22Rv1 (cell line): ENCODE data around the gene DNMT3B.

Experiments used
- H3K27ac ChIP-seq: fragments of 450-650 bp; 2 replicates; pipeline ENCODE4 v1.5.1; 2017
- ZFX ChIP-seq: fragments of 450-650 bp; IDR thresholded peaks from 2 replicates; pipeline ENCODE4 v1.6.1; 2017; ENCODE audit warnings: antibody characterized with exemption, borderline replicate concordance
- TF ChIP-seq, protein P1 (sequence below): fragments of 450-650 bp; IDR thresholded peaks from 2 replicates; pipeline ENCODE4 v1.5.1; 2017; ENCODE audit warnings: mild to moderate bottlenecking

Gene DNMT3B

DNA sequence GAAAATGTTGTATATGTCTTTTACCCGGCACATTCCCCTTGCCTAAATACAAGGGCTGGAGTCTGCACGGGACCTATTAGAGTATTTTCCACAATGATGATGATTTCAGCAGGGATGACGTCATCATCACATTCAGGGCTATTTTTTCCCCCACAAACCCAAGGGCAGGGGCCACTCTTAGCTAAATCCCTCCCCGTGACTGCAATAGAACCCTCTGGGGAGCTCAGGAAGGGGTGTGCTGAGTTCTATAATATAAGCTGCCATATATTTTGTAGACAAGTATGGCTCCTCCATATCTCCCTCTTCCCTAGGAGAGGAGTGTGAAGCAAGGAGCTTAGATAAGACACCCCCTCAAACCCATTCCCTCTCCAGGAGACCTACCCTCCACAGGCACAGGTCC, 46.3 kb downstream of the DNMT3B start:
- H3K27ac ChIP-seq = no peak overlapping the region
- TF ChIP-seq ZFX = no peak
- TF ChIP-seq, protein P1, sequence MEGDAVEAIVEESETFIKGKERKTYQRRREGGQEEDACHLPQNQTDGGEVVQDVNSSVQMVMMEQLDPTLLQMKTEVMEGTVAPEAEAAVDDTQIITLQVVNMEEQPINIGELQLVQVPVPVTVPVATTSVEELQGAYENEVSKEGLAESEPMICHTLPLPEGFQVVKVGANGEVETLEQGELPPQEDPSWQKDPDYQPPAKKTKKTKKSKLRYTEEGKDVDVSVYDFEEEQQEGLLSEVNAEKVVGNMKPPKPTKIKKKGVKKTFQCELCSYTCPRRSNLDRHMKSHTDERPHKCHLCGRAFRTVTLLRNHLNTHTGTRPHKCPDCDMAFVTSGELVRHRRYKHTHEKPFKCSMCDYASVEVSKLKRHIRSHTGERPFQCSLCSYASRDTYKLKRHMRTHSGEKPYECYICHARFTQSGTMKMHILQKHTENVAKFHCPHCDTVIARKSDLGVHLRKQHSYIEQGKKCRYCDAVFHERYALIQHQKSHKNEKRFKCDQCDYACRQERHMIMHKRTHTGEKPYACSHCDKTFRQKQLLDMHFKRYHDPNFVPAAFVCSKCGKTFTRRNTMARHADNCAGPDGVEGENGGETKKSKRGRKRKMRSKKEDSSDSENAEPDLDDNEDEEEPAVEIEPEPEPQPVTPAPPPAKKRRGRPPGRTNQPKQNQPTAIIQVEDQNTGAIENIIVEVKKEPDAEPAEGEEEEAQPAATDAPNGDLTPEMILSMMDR = no peak

DNA sequence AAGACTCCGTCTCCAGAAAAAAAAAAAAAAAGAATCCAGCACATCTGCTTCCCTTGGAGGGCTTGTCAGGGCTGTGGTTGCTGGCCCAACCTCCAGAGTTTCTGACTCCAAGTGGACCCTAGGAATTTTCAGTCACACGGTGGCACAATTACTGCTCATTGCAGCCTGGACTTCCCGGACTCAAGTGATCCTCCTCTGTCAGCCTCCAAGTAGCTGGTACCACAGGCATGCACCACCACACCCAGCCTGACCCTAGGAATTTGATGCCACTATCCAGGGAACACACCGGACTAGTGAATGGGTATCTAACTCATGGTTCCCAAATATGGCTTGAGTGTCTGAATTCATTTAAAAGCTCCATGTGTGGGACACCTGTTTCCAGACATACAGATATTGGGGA, 47.7 kb downstream of the DNMT3B start:
- H3K27ac ChIP-seq = no peak overlapping the region
- TF ChIP-seq, protein P1 = no peak
- no peak for TF ChIP-seq ZFX

DNA sequence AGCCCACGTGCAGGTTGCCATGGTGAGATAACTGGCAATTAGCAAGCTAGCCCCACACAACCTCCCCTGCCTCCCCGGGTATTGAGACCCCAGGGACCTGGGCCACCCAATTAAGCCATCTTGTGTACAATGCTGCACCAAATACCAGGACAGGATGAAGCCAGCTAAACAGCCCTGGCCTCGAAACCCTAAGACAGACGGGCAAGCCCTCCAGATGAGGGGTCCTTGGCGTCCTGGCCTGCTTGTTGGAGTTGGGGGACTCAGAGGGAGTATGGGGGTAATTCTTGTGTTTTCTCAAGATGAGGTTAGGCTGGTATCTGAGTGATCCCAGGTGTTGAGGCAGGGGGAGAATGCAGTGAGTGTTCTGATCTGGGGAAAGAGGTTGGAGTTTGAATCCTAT, 48.8 kb downstream of the DNMT3B start:
- no peak for TF ChIP-seq ZFX
- TF ChIP-seq, protein P1 = no peak
- no peak overlapping the region for H3K27ac ChIP-seq

DNA sequence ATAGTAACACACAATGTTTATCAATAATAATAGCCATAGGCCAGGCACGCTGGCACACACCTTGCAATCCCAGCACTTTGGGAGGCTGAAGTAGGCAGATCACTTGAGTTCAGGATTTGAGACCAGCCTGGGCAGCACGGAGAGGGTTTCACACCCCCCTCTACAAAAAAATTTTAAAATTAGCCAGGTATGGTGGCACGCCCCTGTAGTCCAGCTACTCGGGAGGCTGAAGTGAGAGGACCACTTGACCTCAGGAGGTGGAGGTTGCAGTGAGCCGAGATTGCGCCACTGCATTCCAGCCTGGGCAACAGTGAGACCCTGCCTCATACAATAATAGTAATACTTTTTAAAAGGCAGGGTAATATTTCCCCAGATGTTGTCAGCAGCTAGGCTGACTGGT, 49.7 kb downstream of the DNMT3B start:
- H3K27ac ChIP-seq = no peak overlapping the region
- TF ChIP-seq, protein P1 = no peak
- TF ChIP-seq ZFX = no peak

DNA sequence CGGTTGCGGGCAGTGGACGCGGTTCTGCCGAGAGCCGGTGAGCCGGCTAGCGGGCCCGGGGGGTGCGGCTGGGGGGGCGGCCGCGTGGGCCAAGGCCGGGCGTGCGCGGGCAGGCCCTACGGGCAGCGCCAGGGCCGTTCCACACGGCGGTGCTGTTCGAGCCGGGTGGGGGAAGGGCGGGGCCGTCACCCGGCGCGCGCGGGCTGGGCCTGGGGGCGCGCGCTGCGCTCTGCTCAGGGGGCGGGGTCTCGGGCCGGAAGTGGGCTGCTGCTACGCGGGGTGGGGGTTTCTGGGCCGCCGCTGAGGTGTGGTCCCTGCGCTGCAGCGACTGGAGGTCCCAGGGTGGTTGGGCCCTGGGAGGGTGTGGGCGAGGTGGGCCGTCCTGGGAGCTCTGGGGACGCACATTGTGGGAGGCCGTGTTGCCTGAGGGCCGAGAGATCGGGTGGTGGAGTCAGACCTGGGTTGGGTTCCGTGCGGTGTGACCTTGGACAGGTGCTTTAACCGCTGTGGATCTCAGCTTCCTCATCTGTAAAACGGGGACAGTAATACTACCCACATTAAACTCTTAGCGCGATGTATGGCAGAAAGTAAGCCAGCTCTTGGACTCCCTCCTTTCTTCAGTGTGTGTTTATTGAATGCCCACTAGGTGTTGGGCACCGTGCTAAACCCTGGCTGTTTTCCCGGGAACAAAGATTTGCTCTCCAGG, 58.0 kb downstream of the DNMT3B start:
- TF ChIP-seq, protein P1 = peak; percentile 10; the same call in 1 of the 2 replicates
- TF ChIP-seq ZFX = no peak
- peak overlapping the region; percentile 80 for H3K27ac ChIP-seq

DNA sequence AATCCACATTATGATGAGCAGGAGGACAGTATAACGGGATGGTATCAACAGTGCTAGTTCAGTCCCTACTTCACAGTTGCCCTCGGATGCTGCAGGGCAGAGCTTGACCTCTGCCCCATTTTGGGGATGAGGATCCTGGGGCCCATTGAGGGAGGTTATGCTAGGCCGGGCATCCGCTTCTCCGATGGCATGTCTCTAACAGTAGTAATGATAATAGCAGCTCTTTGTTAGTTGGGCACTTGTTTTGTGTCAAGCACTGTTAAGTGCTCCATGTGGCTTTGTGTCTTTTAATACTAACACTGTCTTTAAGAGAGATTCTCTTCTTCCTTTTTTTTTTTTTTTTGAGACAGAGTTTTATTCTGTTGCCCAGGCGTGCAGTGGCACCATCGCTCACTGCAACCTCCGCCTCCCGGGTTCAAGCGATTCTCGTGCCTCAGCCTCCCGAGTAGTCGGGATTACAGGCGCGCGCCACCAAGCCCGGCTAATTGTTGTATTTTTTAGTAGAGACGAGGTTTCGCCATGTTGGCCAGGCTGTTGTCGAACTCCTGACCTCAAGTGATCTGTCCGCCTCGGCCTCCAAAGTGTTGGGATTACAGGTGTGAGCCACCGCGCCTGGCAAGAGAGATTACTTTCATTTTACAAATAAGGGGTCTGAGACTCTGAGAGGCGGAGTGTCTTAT, 58.7 kb downstream of the DNMT3B start:
- no peak for TF ChIP-seq ZFX
- TF ChIP-seq, protein P1 = no peak
- H3K27ac ChIP-seq = peak overlapping the region; percentile 80

DNA sequence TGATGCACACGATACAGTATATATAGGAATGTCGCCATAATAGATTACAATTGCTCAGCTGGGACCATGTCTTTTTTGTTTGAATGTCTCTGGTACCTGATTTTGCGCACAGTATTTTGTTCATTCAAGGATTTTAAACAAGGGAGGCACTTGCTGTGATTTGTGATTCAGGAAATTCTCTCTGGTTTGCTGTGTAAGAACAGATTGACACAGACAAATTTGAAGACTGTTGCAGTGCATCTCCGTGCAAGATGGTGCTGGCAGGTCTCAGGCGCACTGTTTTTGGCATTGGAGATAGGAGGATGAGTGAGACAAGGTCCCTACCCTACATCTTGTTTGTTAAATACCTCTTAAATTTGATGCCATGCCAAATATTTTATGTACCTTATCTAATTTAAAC, 60.0 kb downstream of the DNMT3B start:
- no peak for TF ChIP-seq ZFX
- TF ChIP-seq, protein P1 = no peak
- no peak overlapping the region for H3K27ac ChIP-seq
